Mammary epithelial cell (primary cell): Measurements from ENCODE around the gene POM121L12.

Source experiments
- EZH2 ChIP-seq: IDR thresholded peaks from 2 replicates; pipeline ENCODE4 v1.6.1; 2012; ENCODE audit warnings: low read length, inconsistent platforms, borderline replicate concordance
- TF ChIP-seq, protein P1 (sequence below), 2 donors: IDR thresholded peaks in 1 of 2; conservative IDR thresholded peaks in 1 of 2; 2 replicates each; pipeline ENCODE4 v1.5.1; 2011 to 2012; ENCODE audit warnings: inconsistent platforms in 2 of 2, low read length in 2 of 2, mild to moderate bottlenecking in 2 of 2, control low read depth in 1 of 2, low read depth in 1 of 2; ENCODE audit not compliant: insufficient read depth in 1 of 2; ENCODE audit errors: extremely low read depth in 1 of 2

DNA sequence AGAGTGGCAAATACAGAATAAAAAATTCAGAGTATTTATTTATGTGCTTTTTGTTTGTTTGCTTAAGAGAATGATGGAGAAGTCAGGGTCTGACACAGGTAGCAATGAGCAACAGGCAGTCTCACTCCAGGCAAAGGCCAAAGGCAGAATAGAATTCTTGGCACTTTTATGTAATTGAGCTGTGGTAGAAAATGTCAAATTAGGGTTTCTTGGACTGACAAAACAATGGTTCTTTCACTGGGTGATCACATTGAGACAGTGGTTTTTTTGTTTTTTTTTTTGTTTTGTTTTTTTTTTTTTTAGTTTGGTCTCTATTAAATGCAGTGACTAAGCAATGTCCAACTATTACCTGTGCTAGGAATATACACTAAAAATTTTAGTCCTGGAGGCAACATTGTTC, 27.4 kb downstream of the POM121L12 start:
- TF ChIP-seq, protein P1, sequence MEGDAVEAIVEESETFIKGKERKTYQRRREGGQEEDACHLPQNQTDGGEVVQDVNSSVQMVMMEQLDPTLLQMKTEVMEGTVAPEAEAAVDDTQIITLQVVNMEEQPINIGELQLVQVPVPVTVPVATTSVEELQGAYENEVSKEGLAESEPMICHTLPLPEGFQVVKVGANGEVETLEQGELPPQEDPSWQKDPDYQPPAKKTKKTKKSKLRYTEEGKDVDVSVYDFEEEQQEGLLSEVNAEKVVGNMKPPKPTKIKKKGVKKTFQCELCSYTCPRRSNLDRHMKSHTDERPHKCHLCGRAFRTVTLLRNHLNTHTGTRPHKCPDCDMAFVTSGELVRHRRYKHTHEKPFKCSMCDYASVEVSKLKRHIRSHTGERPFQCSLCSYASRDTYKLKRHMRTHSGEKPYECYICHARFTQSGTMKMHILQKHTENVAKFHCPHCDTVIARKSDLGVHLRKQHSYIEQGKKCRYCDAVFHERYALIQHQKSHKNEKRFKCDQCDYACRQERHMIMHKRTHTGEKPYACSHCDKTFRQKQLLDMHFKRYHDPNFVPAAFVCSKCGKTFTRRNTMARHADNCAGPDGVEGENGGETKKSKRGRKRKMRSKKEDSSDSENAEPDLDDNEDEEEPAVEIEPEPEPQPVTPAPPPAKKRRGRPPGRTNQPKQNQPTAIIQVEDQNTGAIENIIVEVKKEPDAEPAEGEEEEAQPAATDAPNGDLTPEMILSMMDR (conservative IDR thresholded peaks at IDR 0.05 in 1 of 2, IDR thresholded peaks at IDR 0.05 in 1 of 2; ENCODE audit: extremely low read depth in 1 of 2, insufficient read depth in 1 of 2, low read depth in 1 of 2, low read length in 2 of 2): no peak
- no peak for TF ChIP-seq EZH2
